BE2C (cell line): Measurements from ENCODE around the gene GARS1.
A peak's percentile ranks its signal among the peaks of the same experiment; 100 is the strongest.
"Not testable (repeated sequence)": the region's sequence is repeated elsewhere in the genome, so short reads cannot be mapped to it uniquely, and the experiment has no call there.

Experiments
- DNase-seq: peaks from one replicate; pipeline ENCODE4 v3.0.0-alpha.2; 2020
- H3K27me3 ChIP-seq: fragments of 250-450 bp; sonication (Bioruptor Pico); 2 replicates; pipeline ENCODE4 v1.5.1; 2020; ENCODE audit warnings: mild to moderate bottlenecking
- H3K36me3 ChIP-seq: fragments of 250-450 bp; sonication (Bioruptor Pico); 2 replicates; pipeline ENCODE4 v1.5.1; 2020; ENCODE audit warnings: mild to moderate bottlenecking
- H3K4me1 ChIP-seq: fragments of 250-450 bp; sonication (Bioruptor Pico); 2 replicates; pipeline ENCODE4 v1.5.1; 2020
- H3K4me3 ChIP-seq: 2 replicates; pipeline ENCODE4 v1.5.1; 2011; ENCODE audit warnings: low read depth, low read length
- H3K9me3 ChIP-seq: fragments of 250-450 bp; sonication (Bioruptor Pico); 2 replicates; pipeline ENCODE4 v1.5.1; 2020
- TF ChIP-seq, protein P1 (sequence below): IDR thresholded peaks from 2 replicates; pipeline ENCODE4 v1.5.1; 2012; ENCODE audit warnings: mild to moderate bottlenecking, low read depth, low read length

Gene GARS1

DNA sequence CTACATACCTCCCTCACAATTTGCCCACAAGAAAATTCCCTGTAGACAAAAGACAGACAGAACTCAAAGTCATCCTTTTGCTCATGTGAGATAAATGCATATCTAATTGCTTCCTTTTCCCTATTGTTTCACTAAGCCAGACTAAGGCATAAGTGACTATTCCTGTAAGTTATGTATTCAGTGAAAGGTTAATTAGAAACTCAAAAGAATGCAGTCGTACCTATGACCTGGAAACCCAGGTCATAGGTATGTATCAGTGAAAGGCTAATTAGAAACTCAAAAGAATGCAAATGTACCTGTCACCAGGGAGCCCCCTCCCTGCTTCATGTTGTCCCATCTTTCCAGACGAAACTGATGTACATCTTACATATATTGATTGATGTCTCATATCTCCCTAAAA is 10.3 kb upstream of the GARS1 start:
- DNase-seq: no peak
- H3K9me3 ChIP-seq: no peaks in the 10 kb centered on the region
- no peaks in the 10 kb centered on the region for H3K4me1 ChIP-seq
- H3K36me3 ChIP-seq: peaks cover 13% of the 10 kb centered on the region
- TF ChIP-seq, protein P1, sequence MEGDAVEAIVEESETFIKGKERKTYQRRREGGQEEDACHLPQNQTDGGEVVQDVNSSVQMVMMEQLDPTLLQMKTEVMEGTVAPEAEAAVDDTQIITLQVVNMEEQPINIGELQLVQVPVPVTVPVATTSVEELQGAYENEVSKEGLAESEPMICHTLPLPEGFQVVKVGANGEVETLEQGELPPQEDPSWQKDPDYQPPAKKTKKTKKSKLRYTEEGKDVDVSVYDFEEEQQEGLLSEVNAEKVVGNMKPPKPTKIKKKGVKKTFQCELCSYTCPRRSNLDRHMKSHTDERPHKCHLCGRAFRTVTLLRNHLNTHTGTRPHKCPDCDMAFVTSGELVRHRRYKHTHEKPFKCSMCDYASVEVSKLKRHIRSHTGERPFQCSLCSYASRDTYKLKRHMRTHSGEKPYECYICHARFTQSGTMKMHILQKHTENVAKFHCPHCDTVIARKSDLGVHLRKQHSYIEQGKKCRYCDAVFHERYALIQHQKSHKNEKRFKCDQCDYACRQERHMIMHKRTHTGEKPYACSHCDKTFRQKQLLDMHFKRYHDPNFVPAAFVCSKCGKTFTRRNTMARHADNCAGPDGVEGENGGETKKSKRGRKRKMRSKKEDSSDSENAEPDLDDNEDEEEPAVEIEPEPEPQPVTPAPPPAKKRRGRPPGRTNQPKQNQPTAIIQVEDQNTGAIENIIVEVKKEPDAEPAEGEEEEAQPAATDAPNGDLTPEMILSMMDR: no peak
- no peaks in the 10 kb centered on the region for H3K27me3 ChIP-seq
- H3K4me3 ChIP-seq: no peak overlapping the region

DNA sequence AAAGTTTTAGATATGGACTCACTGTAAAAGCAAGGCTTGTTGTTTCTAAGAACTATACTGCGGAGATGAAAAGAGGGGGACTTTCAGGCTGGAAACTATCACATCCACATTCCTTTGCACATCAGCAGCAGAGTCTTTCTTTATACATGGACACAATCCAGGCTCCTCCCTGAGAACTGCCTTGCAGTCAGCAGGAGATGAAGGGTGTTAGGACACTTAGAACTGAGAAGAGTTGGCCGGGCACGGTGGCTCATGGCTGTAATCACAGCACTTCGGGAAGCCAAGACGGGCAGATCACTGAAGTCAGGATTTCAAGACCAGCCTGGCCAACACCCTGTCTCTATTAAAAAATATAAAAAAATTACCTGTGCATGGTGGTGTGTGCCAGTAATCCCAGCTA is 9.7 kb upstream of the GARS1 start:
- DNase-seq: no peak
- no peak overlapping the region for H3K4me3 ChIP-seq
- no peaks in the 10 kb centered on the region for H3K9me3 ChIP-seq
- no peaks in the 10 kb centered on the region for H3K4me1 ChIP-seq
- TF ChIP-seq, protein P1: no peak
- H3K36me3 ChIP-seq: peaks cover 13% of the 10 kb centered on the region
- H3K27me3 ChIP-seq: no peaks in the 10 kb centered on the region

DNA sequence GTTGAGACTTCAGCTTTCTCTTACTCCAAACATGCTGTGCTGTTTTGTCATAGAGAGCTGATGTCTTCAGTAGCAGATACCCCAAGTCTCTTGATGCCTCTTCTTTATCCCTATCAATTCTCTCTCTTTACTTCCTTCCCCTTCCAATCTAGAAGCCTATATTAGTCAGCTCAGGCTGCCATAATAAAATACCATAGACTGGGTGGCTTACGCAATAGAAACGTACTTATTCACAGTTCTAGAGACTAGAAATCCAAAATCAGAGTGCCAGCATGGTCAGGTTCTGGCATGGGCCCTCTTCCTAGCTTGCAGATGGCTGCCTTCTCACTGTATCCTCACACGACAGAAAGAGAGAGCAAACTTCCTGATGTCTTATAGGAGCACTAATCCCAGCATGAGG is 9.0 kb upstream of the GARS1 start:
- Histone ChIP-seq H3K4me3 (no peak overlapping the region), H3K36me3 (peaks cover 13% of the 10 kb centered on the region), H3K9me3 (no peaks in the 10 kb centered on the region), H3K27me3 (no peaks in the 10 kb centered on the region), H3K4me1 (no peaks in the 10 kb centered on the region)
- no peak for DNase-seq
- TF ChIP-seq, protein P1: no peak

DNA sequence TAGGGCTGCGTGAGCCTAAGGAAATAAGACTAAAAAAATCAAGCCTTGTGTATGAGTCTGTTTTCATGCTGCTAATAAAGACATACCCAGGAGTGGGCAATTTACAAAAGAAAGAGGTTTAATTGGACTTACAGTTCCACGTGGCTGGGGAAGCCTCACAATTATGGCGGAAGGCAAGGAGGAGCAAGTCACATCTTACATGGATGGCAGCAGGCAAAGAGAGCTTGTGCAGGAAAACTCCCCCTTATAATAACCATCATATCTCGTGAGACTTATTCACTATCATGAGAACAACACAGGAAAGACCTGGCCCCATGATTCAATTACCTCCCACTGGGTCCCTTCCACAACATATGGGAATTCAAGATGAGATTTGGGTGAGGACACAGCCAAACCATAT is 7.1 kb upstream of the GARS1 start:
- H3K27me3 ChIP-seq, DNase-seq, H3K4me3 ChIP-seq, H3K9me3 ChIP-seq, H3K4me1 ChIP-seq: not testable (repeated sequence)
- H3K36me3 ChIP-seq: peaks cover 13% of the 10 kb centered on the region

DNA sequence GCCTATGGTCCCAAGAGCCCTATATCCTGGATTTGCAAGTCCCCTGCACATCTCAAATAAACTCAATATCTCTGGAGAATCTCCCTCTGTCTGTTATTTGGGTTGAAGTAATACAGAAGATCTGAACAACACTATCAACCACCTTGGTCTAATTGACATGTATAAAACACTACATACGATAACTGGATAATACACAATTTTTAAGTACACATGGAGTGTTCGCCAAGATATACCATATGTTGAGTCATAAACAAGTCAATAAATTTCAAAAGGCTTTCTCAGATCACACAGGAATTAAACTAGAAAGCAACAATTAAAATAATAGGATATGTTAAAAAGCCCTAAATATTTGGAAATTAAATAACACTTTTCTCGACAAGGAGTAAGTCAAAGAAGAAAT is 5.6 kb upstream of the GARS1 start:
- Histone ChIP-seq H3K27me3 (no peaks in the 10 kb centered on the region), H3K36me3 (peaks cover 6% of the 10 kb centered on the region; the same call in 1 of the 2 replicates), H3K4me1 (no peaks in the 10 kb centered on the region), H3K9me3 (no peaks in the 10 kb centered on the region), H3K4me3 (no peak overlapping the region)
- TF ChIP-seq, protein P1: no peak
- DNase-seq: no peak

DNA sequence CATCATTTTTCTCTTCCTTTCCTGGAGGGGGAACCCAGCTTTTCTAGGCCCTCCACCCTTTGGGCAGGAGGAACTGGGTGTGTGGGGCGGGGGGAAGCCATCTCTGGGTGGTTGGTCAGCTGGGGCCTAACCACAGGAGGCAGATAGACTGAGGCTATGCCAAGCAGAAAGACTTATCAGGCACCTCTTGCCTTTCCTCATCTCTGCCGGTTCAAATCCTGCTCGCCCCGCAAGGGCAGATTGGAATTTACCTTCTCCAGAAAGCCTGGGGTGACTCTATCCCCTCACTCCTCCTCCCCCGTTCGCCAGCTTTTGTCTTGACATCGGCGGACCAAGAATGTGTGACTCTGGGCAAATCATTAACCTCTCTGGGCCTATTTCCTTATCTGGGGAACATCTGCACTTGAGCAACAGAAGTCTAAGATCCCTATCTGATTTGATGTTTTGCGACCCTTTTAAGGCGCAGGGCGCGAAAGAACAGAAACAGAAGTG is 584 bp upstream of the GARS1 start:
- H3K4me1 ChIP-seq: 0 out of 2 replicates have a peak, but pooled peaks cover 2% of the 10 kb centered on the region
- peak; percentile 32 for DNase-seq
- peaks cover 8% of the 10 kb centered on the region for H3K36me3 ChIP-seq
- H3K9me3 ChIP-seq: no peaks in the 10 kb centered on the region
- no peaks in the 10 kb centered on the region for H3K27me3 ChIP-seq
- H3K4me3 ChIP-seq: peak overlapping the region; percentile 96
- TF ChIP-seq, protein P1: no peak
